ENCODE results near the gene STAT5B. TPM values are rescaled to one million over a fixed set of nuclear protein-coding genes. Genes with fewer than 3 reads are reported as not detected.

The STAT5B gene
- polyA plus RNA-seq, 3 donors = 28.5 to 103 (median 47.9) TPM

DNA sequence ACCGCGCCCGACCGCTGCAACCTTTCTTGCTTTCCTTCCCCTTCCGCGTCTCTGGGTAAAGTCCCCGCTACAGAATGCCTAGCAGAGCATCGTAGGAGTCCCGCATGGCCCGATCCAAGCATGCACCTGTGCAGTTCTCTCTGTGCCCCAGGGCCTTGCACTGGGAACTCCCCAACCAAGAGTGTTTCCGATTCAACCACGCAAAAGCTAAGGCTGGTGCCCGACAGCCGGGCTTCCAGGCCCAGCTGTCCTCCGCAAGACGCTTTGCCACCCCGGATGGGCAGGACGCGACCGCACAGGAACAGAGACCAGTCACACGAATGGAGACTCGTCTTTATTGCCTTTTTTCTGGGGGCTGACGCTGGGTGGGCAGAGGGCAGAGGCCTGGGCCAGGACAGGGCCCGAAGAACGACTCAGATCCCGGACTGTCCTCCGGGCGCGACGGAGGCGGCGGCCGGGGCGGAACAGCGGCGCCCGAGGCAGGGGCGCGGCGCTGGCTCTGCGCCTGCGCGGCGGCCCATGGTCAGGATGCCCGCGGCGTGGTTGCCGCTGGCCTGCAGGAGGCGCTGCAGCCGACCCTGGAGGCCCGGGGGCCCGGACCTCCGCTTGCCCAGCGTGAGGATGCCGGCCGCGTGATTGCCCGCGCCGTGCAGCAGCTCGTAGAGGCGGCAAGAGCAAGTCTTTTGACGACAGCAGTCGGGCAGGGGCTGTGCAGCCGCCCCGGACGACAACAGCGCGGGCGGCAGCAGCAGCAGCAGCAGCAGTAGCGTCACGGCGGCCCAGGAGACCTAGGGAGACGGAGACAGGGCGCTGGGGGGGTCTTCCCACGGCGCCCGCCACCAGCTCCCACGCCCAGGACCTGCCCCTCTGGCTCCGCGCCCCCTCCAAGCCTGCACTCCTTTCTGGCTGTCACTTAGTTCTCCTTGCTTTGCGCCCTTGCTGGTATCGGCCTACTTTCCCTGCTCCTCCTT, 92.2 kb downstream of the STAT5B start:
- H3K4me2 ChIP-seq (replicated peaks; ENCODE audit: extremely low read depth, low read length, poor library complexity, severe bottlenecking) = peak overlapping the region; percentile 94
- Mint-ChIP-seq H3K4me3 (peak overlapping the region; percentile 87 to 95), H3K4me1 (peaks cover 75% of the 10 kb centered on the region), H3K9me3 (peaks cover 0 to 8% (median 6%) of the 10 kb centered on the region in 7 donors), H3K27me3 (ENCODE audit: low read depth in 3 of 3) (peaks cover 23 to 29% (median 26%) of the 10 kb centered on the region in 3 donors), H3K27ac (peak overlapping the region; percentile 86 to 93 (median 92)), H3K36me3 (peaks cover 0 to 3% of the 10 kb centered on the region in 2 donors)
- peaks cover 0 to 14% of the 10 kb centered on the region in 2 donors for H3K9me3 ChIP-seq (replicated peaks in 1 of 2; ENCODE audit: control insufficient read depth in 1 of 2, insufficient read depth in 1 of 2, low read length in 2 of 2)
- peaks cover 8 to 26% of the 10 kb centered on the region in 2 donors for H3K27me3 ChIP-seq (ENCODE audit: control insufficient read depth in 2 of 2, insufficient read depth in 2 of 2, low read length in 2 of 2)
- no peaks in the 10 kb centered on the region for H3K36me3 ChIP-seq (replicated peaks in 1 of 2; ENCODE audit: control insufficient read depth in 1 of 2, insufficient read depth in 2 of 2, low read length in 2 of 2)
- H3K27ac ChIP-seq (ENCODE audit: low read depth in 1 of 2, low read length in 2 of 2) = peak overlapping the region; percentile 74 to 88
- peak overlapping the region; percentile 64 for H3K9ac ChIP-seq (ENCODE audit: insufficient read depth, low read length, poor library complexity, severe bottlenecking)
- H3K4me1 ChIP-seq (ENCODE audit: control insufficient read depth in 1 of 2, insufficient read depth in 2 of 2, low read length in 2 of 2) = peaks cover 74 to 85% of the 10 kb centered on the region in 2 donors
- DNase-seq = peak; percentile 76 to 81 (median 80)
- intact Hi-C loops (cut with micrococcal nuclease) = loop anchor here in 1 of 2 donors (10.0 kb wide), 1 partner anchor 159 kb away; the partner anchor contains the start of gene NKIRAS2
- WGBS (ENCODE audit: insufficient coverage) = 4% methylated on average over 83 of the region's 83 CpGs
- H3K4me3 ChIP-seq (replicated peaks in 1 of 3; ENCODE audit: low read depth in 2 of 3, low read length in 3 of 3) = peak overlapping the region; percentile 41 to 89 (median 68)
- H4K20me1 ChIP-seq (ENCODE audit: insufficient read depth, low read length) = no peaks in the 10 kb centered on the region
- peak; percentile 96 for TF ChIP-seq CTCF (IDR thresholded peaks at IDR 0.05)
- H2AFZ ChIP-seq (ENCODE audit: insufficient read depth, low read depth, low read length, poor library complexity, severe bottlenecking) = peak overlapping the region; percentile 95
- H3K79me2 ChIP-seq (ENCODE audit: insufficient read depth, low read length) = no peaks in the 10 kb centered on the region

GRCh38 chr17:42182927-42183734, 93.1 kb downstream of the STAT5B start:
- peaks cover 0 to 3% of the 10 kb centered on the region in 2 donors for H3K36me3 Mint-ChIP-seq
- peak overlapping the region; percentile 86 to 93 (median 92) for H3K27ac Mint-ChIP-seq
- Histone ChIP-seq H3K4me2 (replicated peaks; ENCODE audit: extremely low read depth, low read length, poor library complexity, severe bottlenecking) (peak overlapping the region; percentile 94), H3K27me3 (ENCODE audit: control insufficient read depth in 2 of 2, insufficient read depth in 2 of 2, low read length in 2 of 2) (peaks cover 8 to 35% of the 10 kb centered on the region in 2 donors), H3K9me3 (replicated peaks in 1 of 2; ENCODE audit: control insufficient read depth in 1 of 2, insufficient read depth in 1 of 2, low read length in 2 of 2) (peaks cover 0 to 14% of the 10 kb centered on the region in 2 donors), H3K4me3 (replicated peaks in 1 of 3; ENCODE audit: low read depth in 2 of 3, low read length in 3 of 3) (peak overlapping the region; percentile 41 to 89 (median 68)), H3K36me3 (replicated peaks in 1 of 2; ENCODE audit: control insufficient read depth in 1 of 2, insufficient read depth in 2 of 2, low read length in 2 of 2) (no peaks in the 10 kb centered on the region), H3K27ac (ENCODE audit: low read depth in 1 of 2, low read length in 2 of 2) (peak overlapping the region; percentile 74 to 88), H3K4me1 (ENCODE audit: control insufficient read depth in 1 of 2, insufficient read depth in 2 of 2, low read length in 2 of 2) (peaks cover 74 to 85% of the 10 kb centered on the region in 2 donors), H3K9ac (ENCODE audit: insufficient read depth, low read length, poor library complexity, severe bottlenecking) (peak overlapping the region; percentile 64), H2AFZ (ENCODE audit: insufficient read depth, low read depth, low read length, poor library complexity, severe bottlenecking) (peak overlapping the region; percentile 95), H3K79me2 (ENCODE audit: insufficient read depth, low read length) (no peaks in the 10 kb centered on the region), H4K20me1 (ENCODE audit: insufficient read depth, low read length) (peaks cover 3% of the 10 kb centered on the region)
- TF ChIP-seq CTCF (IDR thresholded peaks at IDR 0.05) = no peak
- peak in 2 of 3 donors; percentile 13 to 54 for DNase-seq
- H3K4me1 Mint-ChIP-seq = peaks cover 74% of the 10 kb centered on the region
- H3K9me3 Mint-ChIP-seq = peaks cover 0 to 14% (median 8%) of the 10 kb centered on the region in 7 donors
- intact Hi-C loops (cut with micrococcal nuclease) = loop anchor here in 1 of 2 donors (10.0 kb wide), 1 partner anchor 158 kb away; the partner anchor contains the start of gene NKIRAS2
- 54% methylated on average over 8 of the region's 9 CpGs for WGBS (ENCODE audit: insufficient coverage)
- peaks cover 32 to 38% (median 35%) of the 10 kb centered on the region in 3 donors for H3K27me3 Mint-ChIP-seq (ENCODE audit: low read depth in 3 of 3)
- peak overlapping the region; percentile 87 to 95 for H3K4me3 Mint-ChIP-seq
